KG1 (cell line): ENCODE measurements around the gene BLMH.
"Not testable (repeated sequence)": the region's sequence is repeated elsewhere in the genome, so short reads cannot be mapped to it uniquely, and the experiment has no call there.

Source experiments
- DNase-seq: peaks from one replicate; lab custom pipeline; 2025; lab: John Stamatoyannopoulos, UW

The BLMH gene

GRCh38 chr17:30248786-30249185 lies 43.0 kb downstream of the BLMH start:
- no peak for DNase-seq

DNA sequence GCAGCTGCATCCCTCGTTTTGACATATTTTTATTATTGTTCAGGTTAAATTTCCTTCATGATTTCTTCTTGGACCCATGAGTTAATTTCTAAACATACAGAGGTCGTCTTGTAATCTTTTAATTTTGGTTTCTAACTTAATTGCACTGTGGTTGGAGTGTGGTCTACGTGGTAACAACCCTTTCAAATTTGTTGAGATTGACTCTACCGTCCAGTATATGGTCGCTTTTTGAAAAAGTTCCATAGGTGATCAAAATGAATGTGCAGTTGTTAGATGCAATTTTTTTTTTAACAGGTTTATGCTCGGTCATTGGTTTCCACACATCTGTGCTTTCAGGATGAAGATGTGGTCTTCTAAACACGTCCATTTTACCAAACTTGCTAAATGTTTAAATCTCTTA lies 45.3 kb downstream of the BLMH start:
- DNase-seq, result no peak

- no peak for DNase-seq
These were observed 46.8 kb downstream of the BLMH start for GRCh38 chr17:30244853-30245385.

DNA sequence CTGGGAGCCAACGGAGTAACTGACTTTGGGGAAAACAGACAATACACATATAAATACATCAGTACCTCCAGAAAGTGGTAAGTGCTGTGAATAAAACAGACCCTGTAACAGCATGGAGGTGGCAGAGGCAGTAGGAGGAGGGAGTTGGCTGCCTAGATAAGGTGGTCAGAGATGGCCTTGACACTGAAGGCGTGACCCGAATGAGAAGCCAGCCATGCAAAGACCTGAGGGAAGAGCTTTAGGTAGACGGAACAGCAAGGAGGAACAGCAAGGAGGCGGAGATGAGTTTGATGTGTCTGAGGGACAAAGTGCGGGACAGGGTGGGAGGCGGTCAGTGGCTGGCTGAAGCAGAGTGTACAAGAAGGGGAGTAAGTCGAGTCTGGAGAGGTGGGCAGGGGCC lies 48.2 kb downstream of the BLMH start:
- DNase-seq, result no peak

GRCh38 chr17:30243002-30243401 lies 48.7 kb downstream of the BLMH start:
- DNase-seq, result no peak

- no peak for DNase-seq
These were observed 50.7 kb downstream of the BLMH start for GRCh38 chr17:30241051-30241450.

DNA sequence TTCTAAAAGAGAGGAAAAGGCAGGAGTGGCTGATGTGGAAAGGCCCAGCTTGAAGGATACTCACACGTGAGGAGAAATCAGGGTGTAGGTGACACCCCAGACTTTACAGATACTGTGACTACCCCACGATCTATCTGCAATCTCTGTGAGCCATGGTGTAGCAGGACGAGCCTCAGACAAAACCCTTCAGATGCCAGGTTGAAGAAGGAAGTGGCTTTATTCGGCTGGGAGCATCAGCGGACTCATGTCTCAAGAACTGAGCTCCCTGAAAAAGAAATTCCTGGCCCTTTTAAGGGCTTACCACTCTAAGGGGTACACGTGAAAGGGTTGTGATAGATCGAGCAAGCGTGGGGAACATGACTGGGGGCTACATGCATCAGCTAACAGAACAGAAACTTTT lies 51.6 kb downstream of the BLMH start:
- no peak for DNase-seq

DNA sequence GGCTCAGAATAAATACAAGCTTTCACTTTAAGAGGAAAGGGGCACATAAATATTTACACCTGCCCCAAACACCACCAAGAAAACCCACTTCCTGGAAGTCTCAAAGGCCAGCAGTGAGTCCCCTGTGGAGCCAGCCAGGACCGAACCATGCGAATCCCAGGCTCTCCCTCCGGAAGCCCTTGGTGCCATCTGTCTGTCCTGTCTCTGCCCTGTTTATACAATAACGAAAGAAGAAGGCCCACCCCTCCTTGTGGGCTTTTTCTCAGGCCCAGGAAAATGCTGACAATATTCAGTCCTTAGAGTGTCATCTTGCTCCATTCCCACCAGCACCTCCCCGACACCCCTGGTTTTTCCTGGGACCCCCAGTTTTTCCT lies 52.7 kb downstream of the BLMH start:
- no peak for DNase-seq

DNA sequence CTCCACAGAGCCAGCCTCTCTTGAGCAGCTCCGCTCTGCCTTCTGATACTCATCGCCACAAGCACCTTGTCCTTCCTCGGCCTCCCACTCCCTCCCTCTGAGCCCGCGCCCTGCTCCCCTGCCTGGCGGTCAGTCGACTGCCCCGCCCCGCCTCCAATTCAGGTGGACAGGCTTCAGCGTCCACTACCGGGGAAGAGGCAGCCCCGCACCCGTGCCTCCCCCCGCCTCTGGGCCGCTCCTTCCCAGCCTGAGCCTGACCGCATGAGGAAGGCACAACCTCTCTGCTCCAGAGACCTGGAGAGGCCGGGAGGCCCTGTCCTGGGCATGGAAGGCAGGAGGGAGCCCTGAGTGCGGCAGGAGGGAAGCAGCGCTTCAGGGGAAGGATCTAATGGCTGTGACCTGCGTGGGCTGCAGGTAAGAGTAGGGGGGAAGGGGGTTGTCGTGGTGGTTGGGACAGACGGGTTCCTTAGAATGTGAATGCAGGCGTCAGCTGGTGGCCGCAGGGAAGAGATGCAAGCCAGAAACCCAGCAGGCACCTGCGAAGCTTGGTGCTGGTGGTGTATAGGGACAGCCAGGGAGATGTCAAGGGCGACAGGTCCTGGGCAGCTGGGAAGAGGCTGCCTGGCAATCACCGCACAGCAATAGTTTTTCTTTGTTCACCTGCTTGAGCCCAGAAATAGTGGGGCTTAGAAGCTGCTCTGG lies 53.2 kb downstream of the BLMH start:
- DNase-seq, result no peak

DNA sequence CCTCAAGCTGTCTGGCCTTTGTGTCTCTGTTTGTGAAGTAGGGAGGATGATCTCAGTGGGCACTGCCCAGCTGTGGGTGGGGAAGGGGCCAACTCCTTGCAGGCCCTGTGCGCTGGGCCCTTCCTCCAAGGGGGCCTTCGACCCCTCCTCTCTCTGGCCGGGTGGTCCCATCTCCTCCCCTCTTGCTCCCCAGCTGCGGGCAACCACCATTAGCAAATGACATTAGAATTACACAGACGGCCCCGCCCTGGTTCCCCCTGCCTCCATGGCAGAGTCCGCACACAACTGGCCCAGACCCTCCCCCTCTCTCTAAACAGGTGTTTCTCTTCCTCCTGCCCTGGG lies 53.8 kb downstream of the BLMH start:
- no peak for DNase-seq

DNA sequence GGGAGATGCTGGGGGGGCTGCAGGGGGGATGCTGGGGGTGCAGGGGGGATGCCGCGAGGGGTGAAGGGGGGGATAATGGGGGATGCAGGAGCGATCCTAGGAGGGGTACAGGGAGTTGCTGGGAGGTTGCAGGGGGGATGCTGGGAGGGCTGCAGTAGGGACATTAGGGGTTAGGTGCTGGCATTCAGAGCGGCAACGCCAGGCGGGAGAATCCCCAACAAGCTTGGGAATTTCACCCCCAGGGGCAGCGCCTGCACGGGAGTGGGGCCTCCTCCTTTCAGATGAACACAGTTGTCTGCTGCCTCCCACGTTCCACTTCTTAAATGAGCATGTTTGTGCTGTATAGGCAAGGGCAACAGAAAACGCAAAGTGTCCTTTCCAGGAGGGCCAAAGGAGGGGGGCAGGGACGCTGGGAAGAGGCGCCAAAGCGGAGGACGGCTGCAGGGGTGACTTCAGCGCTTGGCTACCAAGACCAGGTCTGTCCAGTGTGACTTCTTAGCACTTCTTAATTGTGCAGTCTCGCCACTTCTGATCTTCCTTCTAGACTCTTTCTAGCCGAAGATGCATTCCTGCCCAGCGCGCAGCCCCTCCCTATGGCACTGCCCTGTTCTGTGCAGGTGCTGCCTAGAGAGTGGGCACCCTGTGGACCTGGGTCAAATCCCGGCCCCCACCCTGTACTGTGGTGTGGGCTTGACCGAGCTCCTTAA lies 54.3 kb downstream of the BLMH start:
- no peak for DNase-seq

DNA sequence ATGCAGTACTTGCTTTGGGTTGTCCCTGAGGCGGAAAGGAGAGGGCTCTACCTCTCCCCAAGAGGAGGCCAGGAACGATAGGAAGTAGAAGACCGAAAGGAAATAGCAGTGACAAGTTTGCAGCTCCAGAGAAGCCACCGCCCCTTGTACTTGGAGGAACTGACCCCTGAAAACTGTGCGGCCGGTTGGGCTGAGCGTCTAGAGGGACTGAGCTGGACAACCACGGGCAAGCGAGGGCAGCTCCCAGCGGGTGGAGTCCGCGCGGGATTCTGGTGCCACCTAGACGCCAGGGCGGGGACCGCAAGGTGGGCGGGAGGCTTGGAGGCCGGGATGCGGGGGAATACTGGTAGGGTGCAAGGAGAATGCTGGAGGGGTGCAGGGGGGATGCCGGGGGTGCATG lies 55.0 kb downstream of the BLMH start:
- no peak for DNase-seq

DNA sequence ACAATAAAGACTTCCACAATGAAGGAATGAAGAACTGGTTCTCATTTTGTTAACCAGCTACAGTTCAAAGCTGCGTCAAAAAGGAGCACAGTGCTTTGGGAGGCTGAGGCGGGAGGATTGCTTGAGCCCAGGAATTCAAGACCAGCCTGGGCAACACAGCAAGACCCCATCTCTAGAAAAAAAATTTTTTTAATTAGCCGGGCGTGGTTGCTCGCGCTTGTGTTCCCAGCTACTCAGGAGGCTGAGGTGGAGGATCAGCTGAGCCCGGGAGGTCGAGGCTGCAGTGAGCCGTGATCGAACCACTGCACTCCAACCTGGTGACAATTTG lies 55.5 kb downstream of the BLMH start:
- DNase-seq, result no peak

- no peak for DNase-seq
These were observed 56.1 kb downstream of the BLMH start, which contains the start of gene SLC6A4 for GRCh38 chr17:30235386-30236296. Gene SLC6A4 (minus strand): TSS chr17:30235697. CDS start chr17:30221958, 13,739 bp downstream.

- DNase-seq, result no peak
These were observed 56.8 kb downstream of the BLMH start for GRCh38 chr17:30234964-30235363.

DNA sequence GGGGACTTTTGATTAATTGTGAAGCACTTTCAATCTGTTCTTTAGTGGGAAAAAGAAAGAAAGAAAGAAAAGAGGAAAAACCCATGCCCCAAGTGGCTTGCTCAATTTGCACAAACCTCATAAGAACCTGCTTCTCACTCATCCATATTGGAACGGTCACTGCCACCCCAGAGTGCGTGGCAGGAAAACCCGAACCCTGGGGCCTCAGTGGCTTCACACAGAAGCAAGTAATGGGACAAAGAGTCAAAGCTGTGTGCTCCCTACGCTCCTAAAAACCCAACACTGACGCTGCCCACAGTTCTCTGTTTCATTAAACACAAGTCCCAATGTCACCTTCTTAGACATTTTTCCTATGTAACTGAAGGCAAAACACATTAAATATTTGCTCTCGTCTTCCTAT lies 57.4 kb downstream of the BLMH start:
- no peak for DNase-seq

DNA sequence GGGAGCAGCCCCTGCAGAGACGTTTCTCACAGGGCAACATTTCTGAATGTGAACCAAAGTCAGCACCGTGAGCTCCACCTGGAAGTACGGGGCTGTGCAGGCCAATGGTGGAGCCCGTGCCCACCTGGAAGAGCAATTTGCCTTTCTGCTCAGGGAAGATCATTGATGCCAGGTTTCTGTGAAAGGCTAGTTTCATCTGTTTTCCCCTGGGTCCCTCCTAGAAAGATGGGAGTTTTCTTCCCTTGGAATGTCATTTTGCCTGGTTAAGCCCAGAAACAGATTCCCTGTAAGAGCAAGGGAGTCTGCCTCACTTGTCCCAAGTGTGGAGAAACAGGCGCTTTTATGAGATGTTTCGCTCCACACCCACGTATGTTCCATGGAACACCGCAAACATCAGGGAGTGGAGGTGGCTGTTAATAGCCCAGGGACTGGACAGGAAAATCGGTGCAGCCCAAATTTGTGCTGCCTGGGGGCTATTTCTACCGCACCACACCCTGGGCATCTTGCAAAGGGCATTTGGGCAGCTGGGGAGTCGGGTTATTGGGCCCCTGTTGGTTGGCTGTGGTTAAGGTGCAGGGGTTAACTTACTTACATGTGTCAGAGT lies 58.8 kb downstream of the BLMH start:
- no peak for DNase-seq

GRCh38 chr17:30232015-30232823 lies 59.5 kb downstream of the BLMH start:
- no peak for DNase-seq

DNA sequence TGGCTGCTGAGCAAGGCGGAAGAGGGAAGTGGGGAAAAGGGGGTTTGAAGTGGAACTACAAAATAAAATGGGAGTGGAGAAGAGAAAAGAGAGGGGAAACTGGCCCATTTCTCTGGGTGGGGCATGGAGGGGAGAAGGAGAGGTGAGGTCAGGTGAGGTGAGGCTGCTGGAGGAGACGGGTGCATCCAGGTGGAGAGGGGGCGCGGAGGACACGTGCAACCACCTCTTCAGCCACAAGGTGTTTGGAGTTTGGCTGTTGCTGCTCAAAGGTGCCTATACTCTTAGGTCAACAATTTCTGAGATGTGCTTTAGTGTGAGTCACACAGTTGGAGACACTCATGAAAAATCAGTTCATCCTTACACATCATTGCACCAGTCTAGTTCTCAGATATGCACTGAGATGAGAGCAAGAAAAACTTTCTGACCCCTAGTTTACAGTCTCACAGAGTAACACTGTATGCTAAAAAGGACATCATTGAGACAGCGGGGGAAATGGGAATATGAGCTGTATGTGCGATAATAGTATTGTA lies 61.1 kb downstream of the BLMH start:
- DNase-seq, result no peak

GRCh38 chr17:30230009-30230408 lies 61.7 kb downstream of the BLMH start:
- not testable (repeated sequence) for DNase-seq

DNA sequence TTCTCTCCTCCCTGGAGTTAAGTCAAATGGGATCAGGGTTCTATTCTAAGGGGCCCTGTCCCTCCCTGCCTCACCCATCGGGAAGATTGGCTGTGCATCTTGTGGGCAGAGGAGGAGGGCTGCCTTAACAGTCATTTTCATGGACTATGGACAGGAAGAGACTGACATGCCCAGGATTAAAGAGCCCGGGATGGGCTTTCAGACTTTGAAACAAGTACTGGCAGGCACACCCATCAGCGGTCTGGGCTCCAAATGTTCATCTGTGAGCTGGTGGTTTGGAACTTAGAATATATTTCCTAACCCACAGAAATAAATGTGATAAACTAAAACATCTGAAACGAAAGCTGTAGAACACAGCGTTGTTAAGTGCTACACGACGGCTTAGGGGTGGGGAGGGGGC lies 62.7 kb downstream of the BLMH start:
- no peak for DNase-seq
